Endometrial microvascular endothelial cells (primary cell): ENCODE data around the gene NCBP2. TPM values are rescaled to one million over a fixed set of nuclear protein-coding genes. Genes with fewer than 3 reads are reported as not detected.

Experiments
- in situ Hi-C: cut with HindIII; loops from 2 replicates; pipeline ENCODE4 v1.10.0; 2017; ENCODE audit warnings: low sequenced_read_pairs, low pct_unique_long_range_greater_than_20kb; ENCODE audit errors: inconsistent ontology term
- total RNA-seq: library from RNA; depleted of rRNA; stranded (reverse); fragments of >200 nt; gene quantifications from one replicate; pipeline ENCODE4 v1.2.3, GENCODE V29; 2015; ENCODE audit errors: inconsistent ontology term

NCBP2 gene
- total RNA-seq: 68.6 TPM

- in situ Hi-C loops: no loop called here
These were observed at the start of gene NCBP2 for GRCh38 chr3:196942226-196942914. Gene NCBP2, minus strand, starts transcription at chr3:196942528. Its CDS starts 25 bp downstream, at chr3:196942503.

- in situ Hi-C loops: no loop called here
These were observed 49.5 kb upstream of the NCBP2 start for GRCh38 chr3:196991581-196992460.

- in situ Hi-C loops: no loop called here
These were observed 48.3 kb upstream of the NCBP2 start for GRCh38 chr3:196990601-196991007.

- in situ Hi-C loops: no loop called here
These were observed 47.5 kb upstream of the NCBP2 start for GRCh38 chr3:196989721-196990262.

- in situ Hi-C loops: no loop called here
These were observed 46.1 kb upstream of the NCBP2 start for GRCh38 chr3:196988241-196989029.

- in situ Hi-C loops: no loop called here
These were observed 44.7 kb upstream of the NCBP2 start for GRCh38 chr3:196987022-196987421.

GRCh38 chr3:196985954-196986885 is 43.9 kb upstream of the NCBP2 start:
- in situ Hi-C loops: no loop called here

GRCh38 chr3:196985298-196985697 is 43.0 kb upstream of the NCBP2 start:
- in situ Hi-C loops: no loop called here

GRCh38 chr3:196983186-196983585 is 40.9 kb upstream of the NCBP2 start:
- in situ Hi-C loops: no loop called here

- in situ Hi-C loops: no loop called here
These were observed 39.3 kb upstream of the NCBP2 start for GRCh38 chr3:196981657-196982056.

GRCh38 chr3:196979545-196979944 is 37.2 kb upstream of the NCBP2 start:
- in situ Hi-C loops: no loop called here

GRCh38 chr3:196976941-196977340 is 34.6 kb upstream of the NCBP2 start:
- in situ Hi-C loops: no loop called here

- in situ Hi-C loops: no loop called here
These were observed 33.0 kb upstream of the NCBP2 start for GRCh38 chr3:196975349-196975748.

- in situ Hi-C loops: no loop called here
These were observed 32.3 kb upstream of the NCBP2 start for GRCh38 chr3:196974661-196975060.

- in situ Hi-C loops: no loop called here
These were observed 28.9 kb upstream of the NCBP2 start for GRCh38 chr3:196971094-196971698.

- in situ Hi-C loops: no loop called here
These were observed 28.3 kb upstream of the NCBP2 start for GRCh38 chr3:196970547-196971093.
